Chondrocyte (in vitro differentiated cells): ENCODE data around the gene GDF15. TPM values are rescaled to one million over a fixed set of nuclear protein-coding genes. Genes with fewer than 3 reads are reported as not detected.

ENCODE experiments used
- DNase-seq: peaks from one replicate; pipeline ENCODE4 v3.0.0; 2021; ENCODE audit warnings: mixed read lengths, low spot score
- H3K27ac Mint-ChIP-seq: one replicate; pipeline ENCODE4 v1.8.0; 2021; ENCODE audit warnings: mild to moderate bottlenecking, moderate library complexity, mixed read lengths; ENCODE audit not compliant: unreplicated experiment
- H3K27me3 Mint-ChIP-seq: 2 replicates; pipeline ENCODE4 v1.8.0; 2021; ENCODE audit warnings: low read depth, mixed read lengths
- H3K36me3 Mint-ChIP-seq: 2 replicates; pipeline ENCODE4 v1.8.0; 2021; ENCODE audit warnings: low read depth, mixed read lengths
- H3K4me1 Mint-ChIP-seq: 2 replicates; pipeline ENCODE4 v1.8.0; 2021; ENCODE audit warnings: low read depth, mild to moderate bottlenecking, mixed read lengths
- H3K4me3 Mint-ChIP-seq: one replicate; pipeline ENCODE4 v1.8.0; 2021; ENCODE audit warnings: mild to moderate bottlenecking, moderate library complexity, mixed read lengths; ENCODE audit not compliant: unreplicated experiment
- H3K9me3 Mint-ChIP-seq: 2 replicates; pipeline ENCODE4 v1.8.0; 2021; ENCODE audit warnings: low read depth, mixed read lengths
- CTCF ChIP-seq: fragments of 200-600 bp; sonication (generic); IDR thresholded peaks from 2 replicates; pipeline ENCODE4 v1.5.0; 2021; ENCODE audit warnings: antibody characterized with exemption, mild to moderate bottlenecking, moderate library complexity
- total RNA-seq: library from RNA; stranded (reverse); gene quantifications from 3 replicates; pipeline ENCODE4 v1.2.1, GENCODE V29; 2021

Gene GDF15
- total RNA-seq, 1 donor from 2014 or later: 149 TPM

- no peaks in the 10 kb centered on the region for H3K9me3 Mint-ChIP-seq
- peaks cover 5% of the 10 kb centered on the region for H3K36me3 Mint-ChIP-seq
- H3K27ac Mint-ChIP-seq: no peak overlapping the region
- peak overlapping the region; percentile 74 for H3K4me3 Mint-ChIP-seq
- peaks cover 10% of the 10 kb centered on the region for H3K4me1 Mint-ChIP-seq
- TF ChIP-seq CTCF: peak; percentile 13
- no peak for DNase-seq
- no peaks in the 10 kb centered on the region for H3K27me3 Mint-ChIP-seq
Observed at GRCh38 chr19:18340990-18341868, 44.7 kb upstream of the GDF15 start.

- Mint-ChIP-seq H3K4me1 (peaks cover 10% of the 10 kb centered on the region), H3K27me3 (no peaks in the 10 kb centered on the region), H3K9me3 (no peaks in the 10 kb centered on the region), H3K4me3 (no peak overlapping the region), H3K27ac (peak overlapping the region; percentile 17), H3K36me3 (peaks cover 9% of the 10 kb centered on the region)
- TF ChIP-seq CTCF: no peak
- DNase-seq: no peak
Observed at GRCh38 chr19:18342090-18342632, 43.8 kb upstream of the GDF15 start.

- Mint-ChIP-seq H3K4me3 (no peak overlapping the region), H3K9me3 (no peaks in the 10 kb centered on the region), H3K4me1 (peaks cover 9% of the 10 kb centered on the region), H3K27ac (no peak overlapping the region), H3K36me3 (peaks cover 9% of the 10 kb centered on the region), H3K27me3 (no peaks in the 10 kb centered on the region)
- no peak for DNase-seq
- TF ChIP-seq CTCF: no peak
Observed at GRCh38 chr19:18344582-18344950, 41.4 kb upstream of the GDF15 start.

GRCh38 chr19:18345296-18345695 lies 40.7 kb upstream of the GDF15 start:
- no peaks in the 10 kb centered on the region for H3K27me3 Mint-ChIP-seq
- H3K27ac Mint-ChIP-seq: no peak overlapping the region
- no peak overlapping the region for H3K4me3 Mint-ChIP-seq
- H3K9me3 Mint-ChIP-seq: no peaks in the 10 kb centered on the region
- DNase-seq: no peak
- no peak for TF ChIP-seq CTCF
- H3K4me1 Mint-ChIP-seq: peaks cover 6% of the 10 kb centered on the region
- H3K36me3 Mint-ChIP-seq: peaks cover 9% of the 10 kb centered on the region

GRCh38 chr19:18346091-18346490 lies 39.9 kb upstream of the GDF15 start:
- no peaks in the 10 kb centered on the region for H3K9me3 Mint-ChIP-seq
- peaks cover 6% of the 10 kb centered on the region for H3K4me1 Mint-ChIP-seq
- no peaks in the 10 kb centered on the region for H3K27me3 Mint-ChIP-seq
- H3K36me3 Mint-ChIP-seq: peaks cover 9% of the 10 kb centered on the region
- no peak for DNase-seq
- H3K4me3 Mint-ChIP-seq: no peak overlapping the region
- H3K27ac Mint-ChIP-seq: no peak overlapping the region
- no peak for TF ChIP-seq CTCF
